ENCODE results near the gene GPR132. TPM values are rescaled to one million over a fixed set of nuclear protein-coding genes. Genes with fewer than 3 reads are reported as not detected.

The GPR132 gene
- total and polyA plus RNA-seq, 7 donors = 0.60 to 8.4 (median 1.9) TPM

DNA sequence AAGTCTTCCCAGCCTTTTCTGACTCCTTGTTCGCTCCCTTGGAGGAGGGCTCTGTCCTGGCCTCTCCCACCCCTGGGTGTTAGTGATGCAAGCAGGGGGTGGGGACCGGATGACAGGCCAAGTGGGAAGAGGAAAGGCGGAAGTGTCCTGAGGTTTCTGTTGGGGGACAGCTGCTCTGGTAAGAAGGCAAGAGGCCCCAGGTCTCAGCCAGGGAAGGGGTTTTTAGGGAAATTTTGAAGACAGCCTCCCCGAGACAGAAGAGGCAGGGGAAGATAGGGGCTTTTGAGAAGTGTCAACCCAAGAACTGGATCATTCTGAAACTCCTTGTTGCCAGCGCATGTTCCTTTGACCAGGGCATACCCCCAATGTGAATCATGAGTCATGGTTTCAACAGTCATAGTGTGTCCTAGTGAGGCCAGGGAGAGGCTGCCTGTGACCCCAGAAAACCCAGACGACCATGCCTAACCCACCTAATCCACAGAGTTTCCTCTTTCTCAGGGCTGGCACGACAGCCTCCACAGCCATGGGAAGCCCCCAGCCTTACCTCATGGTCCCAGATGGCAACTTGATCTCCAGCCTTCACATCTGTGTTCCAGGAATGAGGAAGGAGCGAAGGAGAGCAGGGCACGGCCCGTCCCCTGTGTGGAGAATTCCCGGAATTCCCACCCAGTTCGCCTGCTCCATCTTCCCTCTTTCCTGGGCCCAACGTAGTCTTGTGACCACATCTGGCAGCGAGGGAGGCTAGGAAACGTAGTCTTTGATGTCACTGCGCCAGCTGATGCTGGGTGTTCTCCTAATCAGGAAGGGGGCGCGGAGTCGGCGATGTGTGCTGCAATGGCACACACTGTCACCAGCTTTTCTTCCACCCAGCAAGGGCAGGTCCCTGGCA, 4.9 kb upstream of the GPR132 start:
- peak; percentile 74 for DNase-seq

GRCh38 chr14:105069522-105069870, 4.3 kb upstream of the GPR132 start:
- intact Hi-C loops (cut with DNase I) = no loop called here
- TF ChIP-seq EP300 (IDR thresholded peaks at IDR 0.05) (no peak), POLR2A (IDR thresholded peaks at IDR 0.05) (no peak), POLR2AphosphoS5 (IDR thresholded peaks at IDR 0.05) (no peak)
- TF ChIP-seq, protein P1, sequence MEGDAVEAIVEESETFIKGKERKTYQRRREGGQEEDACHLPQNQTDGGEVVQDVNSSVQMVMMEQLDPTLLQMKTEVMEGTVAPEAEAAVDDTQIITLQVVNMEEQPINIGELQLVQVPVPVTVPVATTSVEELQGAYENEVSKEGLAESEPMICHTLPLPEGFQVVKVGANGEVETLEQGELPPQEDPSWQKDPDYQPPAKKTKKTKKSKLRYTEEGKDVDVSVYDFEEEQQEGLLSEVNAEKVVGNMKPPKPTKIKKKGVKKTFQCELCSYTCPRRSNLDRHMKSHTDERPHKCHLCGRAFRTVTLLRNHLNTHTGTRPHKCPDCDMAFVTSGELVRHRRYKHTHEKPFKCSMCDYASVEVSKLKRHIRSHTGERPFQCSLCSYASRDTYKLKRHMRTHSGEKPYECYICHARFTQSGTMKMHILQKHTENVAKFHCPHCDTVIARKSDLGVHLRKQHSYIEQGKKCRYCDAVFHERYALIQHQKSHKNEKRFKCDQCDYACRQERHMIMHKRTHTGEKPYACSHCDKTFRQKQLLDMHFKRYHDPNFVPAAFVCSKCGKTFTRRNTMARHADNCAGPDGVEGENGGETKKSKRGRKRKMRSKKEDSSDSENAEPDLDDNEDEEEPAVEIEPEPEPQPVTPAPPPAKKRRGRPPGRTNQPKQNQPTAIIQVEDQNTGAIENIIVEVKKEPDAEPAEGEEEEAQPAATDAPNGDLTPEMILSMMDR (IDR thresholded peaks at IDR 0.05) = no peak

More for the DNA sequence above, 4.9 kb upstream of the GPR132 start:
- no peaks in the 10 kb centered on the region for H3K4me1 ChIP-seq
- H3K9me3 ChIP-seq = no peaks in the 10 kb centered on the region
- H3K27ac ChIP-seq = peak overlapping the region in 2 of 4 donors; percentile 2 to 37
- WGBS, 2 donors = 64 to 66% methylated on average over 20 of the region's 20 CpGs
- TF ChIP-seq EP300 (IDR thresholded peaks at IDR 0.05) = peak in 1 of 4 donors; percentile 5
- TF ChIP-seq POLR2A (IDR thresholded peaks at IDR 0.05) = no peak
- H3K4me3 ChIP-seq = no peak overlapping the region
- H3K27me3 ChIP-seq = peaks cover 17 to 86% (median 43%) of the 10 kb centered on the region in 3 donors
- H3K36me3 ChIP-seq = no peaks in the 10 kb centered on the region
- intact Hi-C loops (cut with DNase I) = no loop called here

DNA sequence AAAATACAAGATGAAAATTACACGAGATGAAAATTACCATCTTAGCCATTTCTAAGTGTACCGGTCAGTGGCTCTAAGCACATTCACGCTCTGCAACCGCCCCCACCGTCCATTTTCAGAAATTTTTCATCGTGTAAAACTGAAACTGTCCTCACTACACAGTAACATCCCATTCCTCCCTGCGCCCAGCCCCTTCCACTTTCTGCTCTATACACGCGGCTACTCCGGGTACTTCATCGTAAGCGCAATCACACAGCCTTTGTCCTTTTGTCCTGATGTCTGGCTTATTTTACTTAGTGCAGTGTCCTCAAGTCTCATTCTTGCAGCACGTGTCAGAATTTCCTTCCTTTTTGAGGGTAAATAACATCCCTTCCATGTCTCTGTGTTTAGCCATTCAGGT, 3.6 kb upstream of the GPR132 start:
- intact Hi-C loops (cut with DNase I) = no loop called here
- Histone ChIP-seq H3K27me3 (peaks cover 13 to 75% (median 32%) of the 10 kb centered on the region in 3 donors), H3K9me3 (no peaks in the 10 kb centered on the region), H3K4me3 (no peak overlapping the region), H3K27ac (no peak overlapping the region), H3K36me3 (no peaks in the 10 kb centered on the region), H3K4me1 (no peaks in the 10 kb centered on the region)
- TF ChIP-seq POLR2A (IDR thresholded peaks at IDR 0.05) (no peak), EP300 (IDR thresholded peaks at IDR 0.05) (no peak), POLR2AphosphoS5 (IDR thresholded peaks at IDR 0.05) (no peak)
- TF ChIP-seq, protein P1 (IDR thresholded peaks at IDR 0.05) = no peak
- no peak for DNase-seq
- 72 to 74% methylated on average over 13 of the region's 13 CpGs for WGBS, 2 donors

More at GRCh38 chr14:105069522-105069870, 4.3 kb upstream of the GPR132 start:
- peak overlapping the region in 1 of 4 donors; percentile 2 for H3K27ac ChIP-seq
- no peak overlapping the region for H3K4me3 ChIP-seq
- H3K4me1 ChIP-seq = no peaks in the 10 kb centered on the region
- 78 to 80% methylated on average over 10 of the region's 10 CpGs for WGBS, 2 donors
- H3K27me3 ChIP-seq = peaks cover 16 to 82% (median 39%) of the 10 kb centered on the region in 3 donors
- no peaks in the 10 kb centered on the region for H3K36me3 ChIP-seq
- DNase-seq = no peak
- no peaks in the 10 kb centered on the region for H3K9me3 ChIP-seq

GRCh38 chr14:105067969-105068301, 2.7 kb upstream of the GPR132 start:
- Histone ChIP-seq H3K27me3 (peaks cover 7 to 66% (median 23%) of the 10 kb centered on the region in 3 donors), H3K36me3 (no peaks in the 10 kb centered on the region), H3K4me1 (no peaks in the 10 kb centered on the region), H3K4me3 (no peak overlapping the region), H3K27ac (no peak overlapping the region), H3K9me3 (no peaks in the 10 kb centered on the region)
- TF ChIP-seq EP300 (IDR thresholded peaks at IDR 0.05) (no peak), POLR2A (IDR thresholded peaks at IDR 0.05) (no peak), POLR2AphosphoS5 (IDR thresholded peaks at IDR 0.05) (no peak)
- TF ChIP-seq, protein P1 (IDR thresholded peaks at IDR 0.05) = no peak
- intact Hi-C loops (cut with DNase I) = no loop called here
- 97% methylated on average over 12 of the region's 12 CpGs for WGBS, 2 donors
- no peak for DNase-seq

- no peaks in the 10 kb centered on the region for H3K4me1 ChIP-seq
- no peak for DNase-seq
- H3K36me3 ChIP-seq = no peaks in the 10 kb centered on the region
- H3K9me3 ChIP-seq = no peaks in the 10 kb centered on the region
- 69 to 77% methylated on average over 18 of the region's 18 CpGs for WGBS, 2 donors
- intact Hi-C loops (cut with DNase I) = no loop called here
- H3K27ac ChIP-seq = no peak overlapping the region
- peaks cover 4 to 60% (median 17%) of the 10 kb centered on the region in 3 donors for H3K27me3 ChIP-seq
- TF ChIP-seq EP300 (IDR thresholded peaks at IDR 0.05) = no peak
- TF ChIP-seq POLR2AphosphoS5 (IDR thresholded peaks at IDR 0.05) = no peak
- TF ChIP-seq POLR2A (IDR thresholded peaks at IDR 0.05) = no peak
- TF ChIP-seq, protein P1 (IDR thresholded peaks at IDR 0.05) = no peak
- H3K4me3 ChIP-seq = no peak overlapping the region
These were observed 2.1 kb upstream of the GPR132 start for GRCh38 chr14:105067140-105067968.
